Measurements from ENCODE around the gene C2CD2.

- TF ChIP-seq GABPA (IDR thresholded peaks at IDR 0.05; ENCODE audit: low read depth): no peak
- TF ChIP-seq CTCF (IDR thresholded peaks at IDR 0.05; ENCODE audit: insufficient read depth, low read length): no peak
- TF ChIP-seq POLR2AphosphoS5 (IDR thresholded peaks at IDR 0.05; ENCODE audit: low read depth): no peak
- TF ChIP-seq, protein P1, sequence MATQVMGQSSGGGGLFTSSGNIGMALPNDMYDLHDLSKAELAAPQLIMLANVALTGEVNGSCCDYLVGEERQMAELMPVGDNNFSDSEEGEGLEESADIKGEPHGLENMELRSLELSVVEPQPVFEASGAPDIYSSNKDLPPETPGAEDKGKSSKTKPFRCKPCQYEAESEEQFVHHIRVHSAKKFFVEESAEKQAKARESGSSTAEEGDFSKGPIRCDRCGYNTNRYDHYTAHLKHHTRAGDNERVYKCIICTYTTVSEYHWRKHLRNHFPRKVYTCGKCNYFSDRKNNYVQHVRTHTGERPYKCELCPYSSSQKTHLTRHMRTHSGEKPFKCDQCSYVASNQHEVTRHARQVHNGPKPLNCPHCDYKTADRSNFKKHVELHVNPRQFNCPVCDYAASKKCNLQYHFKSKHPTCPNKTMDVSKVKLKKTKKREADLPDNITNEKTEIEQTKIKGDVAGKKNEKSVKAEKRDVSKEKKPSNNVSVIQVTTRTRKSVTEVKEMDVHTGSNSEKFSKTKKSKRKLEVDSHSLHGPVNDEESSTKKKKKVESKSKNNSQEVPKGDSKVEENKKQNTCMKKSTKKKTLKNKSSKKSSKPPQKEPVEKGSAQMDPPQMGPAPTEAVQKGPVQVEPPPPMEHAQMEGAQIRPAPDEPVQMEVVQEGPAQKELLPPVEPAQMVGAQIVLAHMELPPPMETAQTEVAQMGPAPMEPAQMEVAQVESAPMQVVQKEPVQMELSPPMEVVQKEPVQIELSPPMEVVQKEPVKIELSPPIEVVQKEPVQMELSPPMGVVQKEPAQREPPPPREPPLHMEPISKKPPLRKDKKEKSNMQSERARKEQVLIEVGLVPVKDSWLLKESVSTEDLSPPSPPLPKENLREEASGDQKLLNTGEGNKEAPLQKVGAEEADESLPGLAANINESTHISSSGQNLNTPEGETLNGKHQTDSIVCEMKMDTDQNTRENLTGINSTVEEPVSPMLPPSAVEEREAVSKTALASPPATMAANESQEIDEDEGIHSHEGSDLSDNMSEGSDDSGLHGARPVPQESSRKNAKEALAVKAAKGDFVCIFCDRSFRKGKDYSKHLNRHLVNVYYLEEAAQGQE (IDR thresholded peaks at IDR 0.05; ENCODE audit: insufficient replicate concordance, low read depth): no peak
- no peak for TF ChIP-seq SPI1 (IDR thresholded peaks at IDR 0.05; ENCODE audit: borderline replicate concordance, low read depth)
Observed at GRCh38 chr21:41867313-41867712, 86.5 kb downstream of the C2CD2 start.
